NCI-H1048 (cell line): ENCODE results near the gene ADAMTS19.
"Not testable (repeated sequence)": the region's sequence is repeated elsewhere in the genome, so short reads cannot be mapped to it uniquely, and the experiment has no call there.

Experiments used
- DNase-seq: peaks from one replicate; lab custom pipeline; 2025; lab: John Stamatoyannopoulos, UW

Gene ADAMTS19

GRCh38 chr5:129477532-129477931 is 17.4 kb downstream of the ADAMTS19 start:
- no peak for DNase-seq

- no peak for DNase-seq
These were observed 21.1 kb downstream of the ADAMTS19 start for GRCh38 chr5:129481161-129481560.

- no peak for DNase-seq
These were observed 36.3 kb downstream of the ADAMTS19 start for GRCh38 chr5:129496421-129496820.

GRCh38 chr5:129496864-129497595 is 36.9 kb downstream of the ADAMTS19 start:
- no peak for DNase-seq

GRCh38 chr5:129499208-129499852 is 39.2 kb downstream of the ADAMTS19 start:
- no peak for DNase-seq

GRCh38 chr5:129500101-129500500 is 40.0 kb downstream of the ADAMTS19 start:
- no peak for DNase-seq

GRCh38 chr5:129506086-129506485 is 46.0 kb downstream of the ADAMTS19 start:
- DNase-seq: no peak

- DNase-seq: no peak
These were observed 46.9 kb downstream of the ADAMTS19 start for GRCh38 chr5:129506950-129507349.

- DNase-seq: no peak
These were observed 47.4 kb downstream of the ADAMTS19 start for GRCh38 chr5:129507527-129507926.

GRCh38 chr5:129508606-129509005 is 48.5 kb downstream of the ADAMTS19 start:
- DNase-seq: no peak

GRCh38 chr5:129509363-129509975 is 49.4 kb downstream of the ADAMTS19 start:
- no peak for DNase-seq

GRCh38 chr5:129511291-129511690 is 51.2 kb downstream of the ADAMTS19 start:
- no peak for DNase-seq

GRCh38 chr5:129541051-129541450 is 81.0 kb downstream of the ADAMTS19 start:
- no peak for DNase-seq

GRCh38 chr5:129541648-129542251 is 81.7 kb downstream of the ADAMTS19 start:
- no peak for DNase-seq

GRCh38 chr5:129547137-129547536 is 87.0 kb downstream of the ADAMTS19 start:
- DNase-seq: no peak

- DNase-seq: no peak
These were observed 94.2 kb downstream of the ADAMTS19 start for GRCh38 chr5:129554134-129554904.

GRCh38 chr5:129563585-129563984 is 103.5 kb downstream of the ADAMTS19 start:
- no peak for DNase-seq

- DNase-seq: no peak
These were observed 109.2 kb downstream of the ADAMTS19 start for GRCh38 chr5:129569295-129569694.

- DNase-seq: no peak
These were observed 112.0 kb downstream of the ADAMTS19 start for GRCh38 chr5:129572060-129572459.

GRCh38 chr5:129584496-129584895 is 124.4 kb downstream of the ADAMTS19 start:
- not testable (repeated sequence) for DNase-seq

GRCh38 chr5:129591508-129592160 is 131.5 kb downstream of the ADAMTS19 start:
- no peak for DNase-seq
